OCI-M2 (cell line): ENCODE measurements around the gene ASRGL1.

Experiments used
- DNase-seq: peaks from one replicate; lab custom pipeline; 2025; ENCODE audit not compliant: unreplicated experiment; lab: John Stamatoyannopoulos, UW

Gene ASRGL1

DNA sequence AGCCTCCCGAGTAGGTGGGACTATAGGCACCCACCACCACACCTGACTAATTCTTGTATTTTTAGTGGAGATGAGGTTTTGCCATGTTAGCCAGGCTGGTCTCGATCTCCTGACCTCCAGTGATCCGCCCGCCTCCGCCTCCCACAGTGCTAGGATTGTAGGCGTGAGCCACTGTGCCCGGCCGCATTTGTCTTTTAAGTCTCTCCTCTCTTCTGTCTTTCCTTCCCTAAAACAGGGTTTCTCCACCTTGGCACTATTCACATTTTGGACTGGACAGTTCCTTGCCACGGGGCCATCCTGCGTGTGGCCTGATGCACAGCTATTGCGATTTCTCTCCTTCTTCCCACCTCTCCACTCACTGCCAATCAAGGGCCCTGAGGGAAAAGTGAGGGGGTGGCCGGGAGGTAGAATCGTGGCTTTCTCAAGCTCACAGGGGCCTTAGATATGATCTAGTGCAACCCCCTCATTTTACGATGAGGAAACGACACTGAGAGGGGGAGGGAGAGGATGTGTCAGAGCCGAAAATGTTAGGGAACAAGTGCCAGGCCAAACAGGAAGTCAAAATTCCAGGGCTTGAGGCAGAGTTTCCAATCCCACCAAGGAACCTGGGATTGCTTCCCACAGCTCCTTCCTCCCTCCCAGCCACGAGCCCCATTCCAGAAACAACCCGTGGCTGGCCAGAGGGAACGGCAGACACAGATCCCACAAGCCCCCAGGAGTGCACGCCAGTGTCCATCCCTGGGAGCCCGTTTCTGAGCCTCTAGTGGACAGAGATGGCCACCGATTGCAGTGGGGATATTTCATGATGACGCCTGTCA, 102.7 kb downstream of the ASRGL1 start:
- DNase-seq = no peak
